GM18520 (cell line): ENCODE data around the gene BACH2.

Source experiments
- ATAC-seq: cut with Tn5 transposase; IDR thresholded peaks from one replicate; pipeline ENCODE4 v1.9.1; 2021; ENCODE audit not compliant: unreplicated experiment

BACH2 gene

GRCh38 chr6:90005048-90005827, 291.4 kb downstream of the BACH2 start:
- ATAC-seq, result no peak

GRCh38 chr6:90004511-90004910, 292.1 kb downstream of the BACH2 start:
- no peak for ATAC-seq

GRCh38 chr6:90003941-90004340, 292.7 kb downstream of the BACH2 start:
- no peak for ATAC-seq

- ATAC-seq, result no peak
These were observed 293.4 kb downstream of the BACH2 start for GRCh38 chr6:90003069-90003795.

GRCh38 chr6:90000864-90001731, 295.5 kb downstream of the BACH2 start:
- no peak for ATAC-seq

DNA sequence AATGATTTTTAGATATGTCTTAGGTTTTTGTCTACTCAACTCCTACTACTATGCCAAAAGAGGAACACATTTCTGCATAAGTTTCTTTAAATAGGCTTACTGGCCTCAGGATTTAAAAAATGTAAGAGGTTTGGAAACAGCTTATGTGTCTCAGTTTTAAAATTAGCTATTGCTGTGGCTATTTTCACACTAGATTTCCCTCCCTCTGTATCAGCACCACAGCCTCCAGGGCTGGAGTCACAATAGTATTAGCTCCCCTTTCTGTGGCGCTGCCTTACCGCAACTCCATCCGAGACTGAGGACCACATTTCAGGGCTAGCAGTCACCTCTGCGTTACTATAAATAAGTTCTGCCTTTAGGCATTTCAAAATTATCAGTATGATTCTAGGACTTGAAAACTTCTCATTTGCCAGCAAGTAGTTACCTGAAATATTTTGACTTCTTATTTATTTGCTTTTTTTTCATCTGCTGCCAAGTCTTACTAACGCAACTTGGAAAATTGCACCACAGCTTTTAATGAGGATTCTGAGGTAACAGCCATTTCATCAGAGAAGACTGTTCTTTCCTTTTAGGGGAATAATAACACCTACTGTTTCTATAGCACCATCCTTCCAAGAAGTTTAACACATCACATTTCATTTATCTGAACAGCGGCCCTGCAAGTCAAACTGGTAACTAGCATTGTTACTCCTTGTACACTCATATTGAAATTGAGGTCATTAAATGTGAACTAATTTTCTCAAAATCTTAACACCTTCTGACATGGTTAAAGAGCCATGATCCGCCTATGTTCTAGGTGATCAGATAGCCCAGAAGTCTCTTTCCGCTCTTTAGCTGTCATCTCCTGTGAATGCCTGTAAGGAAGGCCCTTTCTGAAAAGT, 296.5 kb downstream of the BACH2 start:
- ATAC-seq, result no peak

GRCh38 chr6:89999154-89999553, 297.5 kb downstream of the BACH2 start:
- no peak for ATAC-seq

GRCh38 chr6:89997456-89998445, 298.9 kb downstream of the BACH2 start:
- no peak for ATAC-seq

DNA sequence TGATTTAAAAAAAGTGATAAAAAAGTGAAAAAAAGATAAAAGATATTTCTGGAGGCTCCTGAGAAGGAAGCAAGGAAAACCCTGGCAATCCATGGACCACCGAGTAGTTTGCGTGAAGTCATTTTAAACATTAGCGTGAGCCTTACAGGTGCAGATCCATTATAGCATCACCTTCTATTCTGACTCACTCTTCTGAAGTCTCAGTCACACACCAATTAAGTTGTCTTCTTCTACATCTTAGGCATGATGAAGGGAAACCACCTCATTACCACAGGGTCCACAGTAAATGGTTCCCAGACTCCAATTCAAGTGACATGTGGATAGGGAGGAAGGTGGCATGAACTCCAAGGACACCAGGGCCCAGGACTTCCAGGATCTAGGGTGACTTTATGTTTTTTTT, 303.2 kb downstream of the BACH2 start:
- no peak for ATAC-seq

GRCh38 chr6:89992818-89993217, 303.8 kb downstream of the BACH2 start:
- ATAC-seq, result no peak

GRCh38 chr6:89989742-89990141, 306.9 kb downstream of the BACH2 start:
- ATAC-seq, result no peak

DNA sequence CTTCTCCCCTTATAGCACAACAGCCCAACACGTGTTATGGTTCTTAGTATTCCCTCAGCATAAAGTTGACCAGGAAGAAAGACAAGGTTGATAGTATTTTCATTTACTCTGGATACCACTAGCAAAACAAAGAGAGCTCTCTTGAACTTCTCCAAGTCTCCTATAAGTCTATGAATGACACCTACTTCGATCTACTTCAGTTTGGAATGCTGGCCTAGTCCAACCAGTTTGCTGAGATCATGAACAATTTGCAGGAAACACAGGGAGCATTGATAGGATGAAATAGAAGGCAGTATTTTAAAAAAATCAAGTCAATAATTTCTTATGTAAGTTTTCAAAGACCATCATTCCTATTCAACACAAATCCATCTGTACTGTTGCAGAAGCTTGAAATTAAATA, 308.8 kb downstream of the BACH2 start:
- ATAC-seq, result no peak

- ATAC-seq, result no peak
These were observed 309.5 kb downstream of the BACH2 start for GRCh38 chr6:89987140-89987539.

DNA sequence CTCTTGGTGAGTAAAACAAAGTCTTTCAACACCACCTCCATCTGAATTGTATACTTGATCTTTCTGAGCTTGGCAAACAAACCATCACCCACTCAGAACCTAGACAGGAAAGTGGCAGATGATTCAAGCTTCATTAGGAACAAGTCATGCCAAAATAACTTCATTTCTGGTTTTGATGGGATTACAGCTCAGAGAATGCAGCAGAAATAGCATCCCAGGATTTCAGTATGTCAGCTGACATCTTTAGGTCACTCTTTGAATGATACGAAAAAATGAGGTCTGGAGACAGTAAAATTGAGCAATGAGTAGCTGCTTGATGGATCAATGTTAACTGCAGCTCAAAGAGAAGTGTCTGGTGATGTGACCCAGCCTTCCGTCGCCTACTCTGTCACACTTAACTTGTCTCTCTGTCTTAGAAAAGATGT, 310.0 kb downstream of the BACH2 start:
- no peak for ATAC-seq

GRCh38 chr6:89985751-89986493, 310.7 kb downstream of the BACH2 start:
- no peak for ATAC-seq

DNA sequence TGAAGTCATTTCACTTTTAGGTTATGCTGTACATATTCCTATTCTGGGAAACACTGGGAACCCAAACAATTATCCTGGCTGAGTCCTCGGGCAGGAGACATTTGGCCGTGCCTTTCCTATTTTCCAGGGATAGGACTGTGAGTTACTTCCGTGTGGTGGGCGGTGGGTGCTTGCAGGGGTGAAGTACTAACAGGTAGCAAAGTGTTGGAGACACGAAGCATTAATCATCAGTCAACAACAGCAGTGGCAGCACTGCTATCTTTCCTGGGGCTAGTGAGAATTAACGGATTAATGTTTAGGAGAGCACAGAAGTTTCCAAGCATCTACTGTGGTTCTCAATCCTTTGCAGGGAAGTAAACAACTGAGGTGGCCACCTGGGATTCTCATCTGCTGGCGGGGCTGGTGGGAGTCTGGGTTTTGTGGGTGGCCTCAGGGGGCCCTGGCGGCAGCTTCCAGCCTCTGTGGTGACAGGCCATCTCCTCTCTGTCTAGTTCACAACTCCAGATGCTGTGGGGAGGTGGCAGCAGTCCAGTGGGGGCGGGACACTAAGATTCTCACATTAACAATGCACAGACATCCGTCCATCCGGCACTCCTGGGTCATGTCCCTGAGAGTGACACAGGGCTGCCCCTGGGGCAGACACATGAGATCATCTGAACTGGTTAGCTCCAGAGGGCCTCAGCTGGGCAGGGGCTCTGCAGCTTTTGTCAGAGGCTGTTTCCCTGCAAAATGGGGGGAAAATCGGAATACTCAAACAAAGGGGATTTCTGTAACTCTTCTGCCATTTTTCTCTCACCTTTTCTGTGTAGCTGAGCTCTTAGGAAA, 311.5 kb downstream of the BACH2 start:
- no peak for ATAC-seq

DNA sequence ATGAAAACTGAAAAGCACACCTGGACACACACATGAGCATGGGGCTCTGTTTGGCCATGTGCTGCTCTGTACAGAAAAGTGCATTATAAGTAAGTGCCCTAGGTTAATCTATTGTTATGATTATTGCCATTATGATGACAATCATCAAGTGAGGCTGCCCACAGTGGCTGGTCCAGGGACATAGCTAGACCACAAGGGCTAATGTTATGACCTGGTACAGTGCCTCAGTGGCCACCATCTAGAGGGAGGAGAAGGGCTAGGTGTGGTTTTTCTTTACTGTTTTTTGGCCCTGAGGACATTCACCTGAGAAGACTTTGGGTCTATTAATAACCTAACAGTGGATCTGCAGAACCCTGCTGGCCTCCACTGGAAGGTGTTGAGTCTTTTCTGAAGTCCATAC, 316.3 kb downstream of the BACH2 start:
- no peak for ATAC-seq
